NB4 (cell line): ENCODE measurements around the gene UTP11.

Experiments used
- MYC ChIP-seq: IDR thresholded peaks from 2 replicates; pipeline ENCODE4 v1.6.1; 2011; ENCODE audit warnings: low read depth, low read length
- TF ChIP-seq, protein P1 (sequence below): IDR thresholded peaks from one replicate; pipeline ENCODE4 v1.5.1; 2012; ENCODE audit warnings: low read depth, low read length

DNA sequence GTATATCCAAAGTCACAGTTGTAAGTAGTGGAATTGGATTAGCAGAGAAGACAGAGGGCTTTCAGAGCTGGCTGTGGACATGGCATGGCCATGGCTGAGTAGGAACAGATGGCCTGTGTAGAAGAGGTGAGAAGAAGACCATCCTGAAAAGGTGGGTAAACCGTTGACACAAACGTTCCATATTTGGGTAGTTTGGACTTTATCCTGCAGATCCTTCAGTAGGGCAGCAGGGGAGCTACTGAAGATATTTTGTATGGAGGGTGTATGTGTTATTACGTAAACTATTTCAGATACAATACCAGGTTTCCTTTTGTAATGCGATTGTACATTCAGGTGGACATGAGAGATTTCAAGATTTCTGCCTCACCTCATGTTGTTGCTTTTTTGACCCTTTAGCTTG is 1.6 kb downstream of the UTP11 start:
- TF ChIP-seq, protein P1, sequence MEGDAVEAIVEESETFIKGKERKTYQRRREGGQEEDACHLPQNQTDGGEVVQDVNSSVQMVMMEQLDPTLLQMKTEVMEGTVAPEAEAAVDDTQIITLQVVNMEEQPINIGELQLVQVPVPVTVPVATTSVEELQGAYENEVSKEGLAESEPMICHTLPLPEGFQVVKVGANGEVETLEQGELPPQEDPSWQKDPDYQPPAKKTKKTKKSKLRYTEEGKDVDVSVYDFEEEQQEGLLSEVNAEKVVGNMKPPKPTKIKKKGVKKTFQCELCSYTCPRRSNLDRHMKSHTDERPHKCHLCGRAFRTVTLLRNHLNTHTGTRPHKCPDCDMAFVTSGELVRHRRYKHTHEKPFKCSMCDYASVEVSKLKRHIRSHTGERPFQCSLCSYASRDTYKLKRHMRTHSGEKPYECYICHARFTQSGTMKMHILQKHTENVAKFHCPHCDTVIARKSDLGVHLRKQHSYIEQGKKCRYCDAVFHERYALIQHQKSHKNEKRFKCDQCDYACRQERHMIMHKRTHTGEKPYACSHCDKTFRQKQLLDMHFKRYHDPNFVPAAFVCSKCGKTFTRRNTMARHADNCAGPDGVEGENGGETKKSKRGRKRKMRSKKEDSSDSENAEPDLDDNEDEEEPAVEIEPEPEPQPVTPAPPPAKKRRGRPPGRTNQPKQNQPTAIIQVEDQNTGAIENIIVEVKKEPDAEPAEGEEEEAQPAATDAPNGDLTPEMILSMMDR: no peak
- TF ChIP-seq MYC: no peak
